NT2/D1 (cell line): ENCODE measurements around the gene ATP6V0E1.

Experiments
- SUZ12 ChIP-seq: IDR thresholded peaks from 2 replicates; pipeline ENCODE4 v1.6.1; 2011; ENCODE audit not compliant: insufficient read length, insufficient read depth; ENCODE audit errors: extremely low read depth
- ZNF274 ChIP-seq: IDR thresholded peaks from 2 replicates; pipeline ENCODE4 v1.6.1; 2011; ENCODE audit warnings: mild to moderate bottlenecking, low read depth, low read length

DNA sequence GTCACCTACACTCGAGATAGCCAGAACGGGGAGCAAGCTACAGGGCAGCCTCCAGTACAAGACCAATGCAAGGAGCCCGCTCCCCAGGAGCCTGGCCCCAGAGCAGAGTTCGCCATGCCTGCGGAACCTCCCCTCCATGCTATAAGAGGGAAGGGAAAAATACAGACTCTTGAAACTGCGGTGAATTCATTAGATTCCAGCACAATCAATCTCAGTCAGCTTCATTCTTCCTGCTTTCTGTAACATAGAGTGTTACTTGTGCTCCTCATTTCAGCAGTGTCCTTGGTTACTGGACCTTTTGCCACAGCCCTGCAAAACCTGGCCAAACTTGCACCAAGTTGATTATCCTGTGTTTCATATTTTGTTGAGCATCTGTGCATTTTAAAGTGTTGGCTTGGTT is 50.4 kb downstream of the ATP6V0E1 start:
- TF ChIP-seq ZNF274 (no peak), SUZ12 (no peak)
